ENCODE data around the gene TMEM181.

GRCh38 chr6:158628542-158628941 is 68.7 kb downstream of the TMEM181 start:
- TF ChIP-seq, protein P1, sequence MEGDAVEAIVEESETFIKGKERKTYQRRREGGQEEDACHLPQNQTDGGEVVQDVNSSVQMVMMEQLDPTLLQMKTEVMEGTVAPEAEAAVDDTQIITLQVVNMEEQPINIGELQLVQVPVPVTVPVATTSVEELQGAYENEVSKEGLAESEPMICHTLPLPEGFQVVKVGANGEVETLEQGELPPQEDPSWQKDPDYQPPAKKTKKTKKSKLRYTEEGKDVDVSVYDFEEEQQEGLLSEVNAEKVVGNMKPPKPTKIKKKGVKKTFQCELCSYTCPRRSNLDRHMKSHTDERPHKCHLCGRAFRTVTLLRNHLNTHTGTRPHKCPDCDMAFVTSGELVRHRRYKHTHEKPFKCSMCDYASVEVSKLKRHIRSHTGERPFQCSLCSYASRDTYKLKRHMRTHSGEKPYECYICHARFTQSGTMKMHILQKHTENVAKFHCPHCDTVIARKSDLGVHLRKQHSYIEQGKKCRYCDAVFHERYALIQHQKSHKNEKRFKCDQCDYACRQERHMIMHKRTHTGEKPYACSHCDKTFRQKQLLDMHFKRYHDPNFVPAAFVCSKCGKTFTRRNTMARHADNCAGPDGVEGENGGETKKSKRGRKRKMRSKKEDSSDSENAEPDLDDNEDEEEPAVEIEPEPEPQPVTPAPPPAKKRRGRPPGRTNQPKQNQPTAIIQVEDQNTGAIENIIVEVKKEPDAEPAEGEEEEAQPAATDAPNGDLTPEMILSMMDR (IDR thresholded peaks at IDR 0.05; ENCODE audit: low read depth, low read length, missing input control), result no peak
- TF ChIP-seq, protein P2, sequence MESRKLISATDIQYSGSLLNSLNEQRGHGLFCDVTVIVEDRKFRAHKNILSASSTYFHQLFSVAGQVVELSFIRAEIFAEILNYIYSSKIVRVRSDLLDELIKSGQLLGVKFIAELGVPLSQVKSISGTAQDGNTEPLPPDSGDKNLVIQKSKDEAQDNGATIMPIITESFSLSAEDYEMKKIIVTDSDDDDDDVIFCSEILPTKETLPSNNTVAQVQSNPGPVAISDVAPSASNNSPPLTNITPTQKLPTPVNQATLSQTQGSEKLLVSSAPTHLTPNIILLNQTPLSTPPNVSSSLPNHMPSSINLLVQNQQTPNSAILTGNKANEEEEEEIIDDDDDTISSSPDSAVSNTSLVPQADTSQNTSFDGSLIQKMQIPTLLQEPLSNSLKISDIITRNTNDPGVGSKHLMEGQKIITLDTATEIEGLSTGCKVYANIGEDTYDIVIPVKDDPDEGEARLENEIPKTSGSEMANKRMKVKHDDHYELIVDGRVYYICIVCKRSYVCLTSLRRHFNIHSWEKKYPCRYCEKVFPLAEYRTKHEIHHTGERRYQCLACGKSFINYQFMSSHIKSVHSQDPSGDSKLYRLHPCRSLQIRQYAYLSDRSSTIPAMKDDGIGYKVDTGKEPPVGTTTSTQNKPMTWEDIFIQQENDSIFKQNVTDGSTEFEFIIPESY (IDR thresholded peaks at IDR 0.05), result no peak
- TF ChIP-seq EGR1 (IDR thresholded peaks at IDR 0.05; ENCODE audit: low read depth in 2 of 2), result no peak
- no peak for TF ChIP-seq TAF1 (conservative IDR thresholded peaks at IDR 0.05)
- TF ChIP-seq SP1 (IDR thresholded peaks at IDR 0.05), result no peak
- no peak for TF ChIP-seq REST (IDR thresholded peaks at IDR 0.05)
- TF ChIP-seq NR2F2 (IDR thresholded peaks at IDR 0.05), result no peak
- no peak for TF ChIP-seq RAD21 (IDR thresholded peaks at IDR 0.05)
- no peak for TF ChIP-seq GABPA (IDR thresholded peaks at IDR 0.05 in 1 of 2, conservative IDR thresholded peaks at IDR 0.05 in 1 of 2)

All from liver (tissue), 3 donors.